ENCODE results near the gene ADPRH.
"Not testable (repeated sequence)": the region's sequence is repeated elsewhere in the genome, so short reads cannot be mapped to it uniquely, and the experiment has no call there.

ADPRH gene

DNA sequence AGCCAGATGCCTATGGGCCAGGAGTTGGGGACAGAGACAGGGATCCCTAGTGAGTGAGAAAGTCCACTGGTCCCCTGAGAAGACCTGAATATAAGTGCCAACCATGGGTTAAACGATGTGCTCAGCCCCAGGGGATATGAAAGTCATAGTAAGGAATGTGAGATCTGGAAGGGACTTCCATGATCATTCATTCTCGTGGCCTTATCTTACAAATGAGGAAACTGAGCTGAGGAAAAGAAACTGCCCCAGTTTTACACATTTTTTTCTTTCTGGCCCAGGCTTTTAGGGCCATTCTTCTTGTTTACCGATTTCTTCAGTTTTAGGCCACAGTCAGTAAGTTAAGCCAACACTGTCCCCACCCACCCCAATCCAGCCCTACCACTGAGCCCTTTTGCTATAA, 31.0 kb upstream of the ADPRH start:
- Histone ChIP-seq H3K36me3 (no peaks in the 10 kb centered on the region), H3K27me3 (no peaks in the 10 kb centered on the region), H3K9me3 (no peaks in the 10 kb centered on the region), H3K4me3 (no peak overlapping the region), H3K4me1 (no peaks in the 10 kb centered on the region), H3K27ac (no peak overlapping the region)
- no peak for TF ChIP-seq CTCF (IDR thresholded peaks at IDR 0.05)
- DNase-seq = no peak
- intact Hi-C loops (cut with DNase I; ENCODE audit: low total_unique reads) = no loop called here

DNA sequence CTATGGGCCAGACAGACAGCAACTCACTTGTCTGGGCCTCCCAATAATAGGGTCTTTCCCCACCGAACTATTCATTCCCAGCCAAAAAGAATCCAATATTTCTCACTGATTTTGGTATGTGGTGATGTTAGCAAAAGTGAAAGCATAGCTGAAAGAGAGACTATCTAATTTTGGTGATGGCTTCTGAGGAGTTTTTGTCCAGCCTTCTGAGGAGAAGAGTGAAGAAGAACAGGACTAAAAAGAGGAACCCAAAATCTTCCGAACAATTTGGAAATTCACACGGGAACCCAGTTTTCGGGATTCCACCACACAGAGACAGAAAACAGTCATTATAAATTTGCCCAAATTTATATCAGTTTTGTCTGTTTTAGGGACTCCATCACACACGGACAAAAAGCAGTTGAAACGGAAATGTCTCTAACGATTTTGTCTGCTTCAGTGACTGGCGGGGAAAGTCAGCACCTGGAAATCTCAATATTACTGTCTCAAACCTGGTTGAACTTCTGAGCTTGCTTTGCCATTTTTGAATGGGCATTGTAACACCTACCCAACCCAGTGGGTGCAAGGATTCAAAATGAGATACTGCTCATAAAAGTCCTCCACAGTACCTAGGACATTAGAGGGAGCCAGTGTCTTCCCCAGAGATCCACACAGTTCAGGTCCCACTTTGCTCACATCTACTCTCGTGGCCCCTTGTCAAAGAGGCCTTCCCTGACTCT, 28.9 kb upstream of the ADPRH start:
- Histone ChIP-seq H3K9me3 (no peaks in the 10 kb centered on the region), H3K4me1 (no peaks in the 10 kb centered on the region), H3K4me3 (no peak overlapping the region), H3K27me3 (no peaks in the 10 kb centered on the region), H3K27ac (no peak overlapping the region), H3K36me3 (no peaks in the 10 kb centered on the region)
- DNase-seq = no peak
- no peak for TF ChIP-seq CTCF (IDR thresholded peaks at IDR 0.05)
- intact Hi-C loops (cut with DNase I; ENCODE audit: low total_unique reads) = no loop called here

DNA sequence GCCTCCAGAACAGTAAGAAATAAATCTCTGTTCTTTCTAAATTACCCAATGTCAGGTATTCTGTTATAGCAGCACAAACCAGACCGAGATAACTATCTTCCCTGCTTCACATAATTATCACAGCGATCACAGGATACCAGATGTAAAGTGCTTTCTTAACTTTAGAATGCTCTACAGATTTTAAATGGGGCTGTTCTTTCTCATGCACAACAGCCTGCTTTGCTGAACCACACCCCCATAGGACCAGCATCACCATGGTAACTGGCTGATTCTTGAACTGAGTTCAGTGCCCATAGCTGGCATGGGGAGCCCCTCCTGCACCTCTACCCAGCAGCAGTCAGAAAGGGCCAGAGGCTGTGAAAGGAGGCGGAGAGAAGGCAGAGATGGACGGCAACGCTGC, 27.7 kb upstream of the ADPRH start:
- TF ChIP-seq CTCF (IDR thresholded peaks at IDR 0.05) = no peak
- no peaks in the 10 kb centered on the region for H3K4me1 ChIP-seq
- DNase-seq = no peak

DNA sequence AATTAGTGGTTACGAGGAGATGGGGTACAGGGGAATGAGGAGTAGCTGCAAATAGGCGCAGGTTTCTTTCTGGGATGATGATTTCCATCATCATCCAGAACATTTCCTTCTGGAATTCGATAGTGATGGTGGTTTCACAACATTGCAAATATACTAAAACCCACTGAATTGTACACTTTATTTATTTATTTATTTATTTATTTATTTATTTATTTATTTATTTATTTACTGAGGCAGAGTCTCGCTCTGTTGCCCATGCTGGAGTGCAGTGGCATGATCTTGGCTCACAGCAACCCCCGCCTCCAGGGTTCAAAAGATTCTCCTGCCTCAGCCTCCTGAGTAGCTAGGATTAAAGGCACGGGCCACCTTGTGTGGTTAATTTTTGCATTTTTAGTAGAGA, 26.4 kb upstream of the ADPRH start:
- H3K36me3 ChIP-seq; H3K9me3 ChIP-seq; intact Hi-C loops (cut with DNase I; ENCODE audit: low total_unique reads); H3K4me3 ChIP-seq; H3K27me3 ChIP-seq; H3K27ac ChIP-seq; H3K4me1 ChIP-seq; DNase-seq: not testable (repeated sequence)

More for the DNA sequence above, 27.7 kb upstream of the ADPRH start:
- Histone ChIP-seq H3K27me3 (no peaks in the 10 kb centered on the region), H3K4me3 (no peak overlapping the region), H3K9me3 (no peaks in the 10 kb centered on the region), H3K27ac (no peak overlapping the region), H3K36me3 (no peaks in the 10 kb centered on the region)
- intact Hi-C loops (cut with DNase I; ENCODE audit: low total_unique reads) = no loop called here

DNA sequence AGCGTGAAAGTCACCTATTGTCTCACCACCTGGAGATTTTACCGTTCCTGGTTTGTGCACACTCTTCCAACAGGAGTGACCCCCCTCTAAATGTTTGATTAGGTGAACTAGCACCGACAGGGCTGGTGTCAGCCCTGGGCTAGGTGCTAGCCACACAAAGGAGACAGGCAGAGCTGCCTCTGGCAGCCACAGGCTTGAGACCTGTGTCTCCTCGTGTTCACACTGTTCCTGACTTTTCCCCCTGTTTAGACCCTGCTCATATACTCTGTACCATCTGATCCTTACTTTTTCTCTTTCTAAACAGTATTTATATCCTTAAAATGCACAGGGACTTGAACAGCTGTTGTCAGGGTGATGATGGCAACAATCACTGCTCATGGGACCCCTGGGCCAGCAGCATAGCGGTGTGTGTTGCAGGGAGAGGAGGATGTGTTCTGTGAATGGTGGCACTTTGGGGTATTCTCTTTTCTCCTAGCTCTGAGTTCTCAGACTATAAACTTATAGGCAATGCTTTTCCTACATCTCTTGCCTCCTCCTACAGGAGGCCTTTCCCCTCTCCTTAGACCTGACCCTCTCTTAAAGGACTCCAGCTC, 25.4 kb upstream of the ADPRH start:
- intact Hi-C loops (cut with DNase I; ENCODE audit: low total_unique reads) = no loop called here
- Histone ChIP-seq H3K27ac (no peak overlapping the region), H3K4me3 (no peak overlapping the region), H3K36me3 (no peaks in the 10 kb centered on the region), H3K4me1 (no peaks in the 10 kb centered on the region), H3K27me3 (no peaks in the 10 kb centered on the region), H3K9me3 (no peaks in the 10 kb centered on the region)
- DNase-seq = no peak
- no peak for TF ChIP-seq CTCF (IDR thresholded peaks at IDR 0.05)

DNA sequence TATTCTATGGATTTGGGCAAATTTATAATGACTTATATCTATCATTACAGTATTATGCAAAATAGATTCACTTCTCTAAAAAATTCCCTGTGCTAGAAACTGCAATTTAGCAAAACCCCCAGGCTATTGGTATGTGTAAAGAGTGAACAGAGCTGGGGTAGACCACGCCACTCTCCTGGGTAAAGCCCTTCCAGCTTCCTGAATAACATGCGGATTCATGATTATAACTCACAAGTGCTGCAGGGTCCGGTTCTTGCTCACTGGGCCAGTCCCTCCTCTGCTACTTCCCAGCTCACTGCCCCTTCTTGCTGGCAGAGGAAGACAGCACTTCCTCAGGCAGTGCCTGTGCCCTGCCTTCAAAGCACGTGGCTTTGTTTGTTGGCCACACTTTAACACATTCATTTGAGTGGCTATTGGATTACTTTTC, 24.0 kb upstream of the ADPRH start:
- intact Hi-C loops (cut with DNase I; ENCODE audit: low total_unique reads) = no loop called here
- no peak overlapping the region for H3K27ac ChIP-seq
- TF ChIP-seq CTCF (IDR thresholded peaks at IDR 0.05) = no peak
- H3K27me3 ChIP-seq = no peaks in the 10 kb centered on the region
- DNase-seq = no peak
- no peaks in the 10 kb centered on the region for H3K4me1 ChIP-seq
- H3K4me3 ChIP-seq = no peak overlapping the region
- no peaks in the 10 kb centered on the region for H3K36me3 ChIP-seq
- no peaks in the 10 kb centered on the region for H3K9me3 ChIP-seq
